ENCODE measurements around the gene BLOC1S3.
"Not testable (repeated sequence)": the region's sequence is repeated elsewhere in the genome, so short reads cannot be mapped to it uniquely, and the experiment has no call there.

Gene BLOC1S3

DNA sequence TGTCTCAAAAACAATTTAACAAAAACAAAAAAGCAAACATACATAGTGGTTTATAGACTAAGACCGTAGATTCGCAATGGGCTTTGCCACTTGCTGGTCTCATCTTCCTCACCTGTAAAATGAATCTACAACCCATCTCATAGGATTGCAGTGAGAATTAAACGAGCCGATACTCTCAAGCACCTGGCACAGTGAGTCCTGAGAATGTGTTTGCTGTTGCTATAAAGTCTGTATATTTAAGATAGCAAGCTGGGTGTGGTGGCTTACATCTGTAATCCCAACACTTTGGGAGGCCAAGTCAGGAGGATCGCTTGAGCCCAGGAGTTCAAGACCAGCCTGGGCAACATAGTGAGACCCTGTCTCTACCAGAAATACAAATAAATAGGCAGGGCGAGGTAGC, 44.1 kb downstream of the BLOC1S3 start:
- Histone ChIP-seq H3K9me3 (ENCODE audit: insufficient read depth, low read depth, low read length) (no peaks in the 10 kb centered on the region), H3K27ac (ENCODE audit: low read length) (no peak overlapping the region), H3K36me3 (ENCODE audit: insufficient read depth, low read depth, low read length) (no peaks in the 10 kb centered on the region), H3K9ac (ENCODE audit: low read depth, low read length) (no peak overlapping the region), H3K4me3 (ENCODE audit: low read length) (no peak overlapping the region), H3K27me3 (ENCODE audit: insufficient read depth, low read length) (peaks cover 37% of the 10 kb centered on the region), H3K4me1 (ENCODE audit: insufficient read depth, low read length) (peaks cover 3% of the 10 kb centered on the region; the same call in 1 of the 2 replicates)

GRCh38 chr19:45223879-45224278, 45.3 kb downstream of the BLOC1S3 start:
- Histone ChIP-seq H3K9ac (ENCODE audit: low read depth, low read length) (no peak overlapping the region), H3K27me3 (ENCODE audit: insufficient read depth, low read length) (peaks cover 26% of the 10 kb centered on the region), H3K36me3 (ENCODE audit: insufficient read depth, low read depth, low read length) (no peaks in the 10 kb centered on the region), H3K4me3 (ENCODE audit: low read length) (no peak overlapping the region), H3K27ac (ENCODE audit: low read length) (no peak overlapping the region), H3K4me1 (ENCODE audit: insufficient read depth, low read length) (no peaks in the 10 kb centered on the region), H3K9me3 (ENCODE audit: insufficient read depth, low read depth, low read length) (no peaks in the 10 kb centered on the region)

DNA sequence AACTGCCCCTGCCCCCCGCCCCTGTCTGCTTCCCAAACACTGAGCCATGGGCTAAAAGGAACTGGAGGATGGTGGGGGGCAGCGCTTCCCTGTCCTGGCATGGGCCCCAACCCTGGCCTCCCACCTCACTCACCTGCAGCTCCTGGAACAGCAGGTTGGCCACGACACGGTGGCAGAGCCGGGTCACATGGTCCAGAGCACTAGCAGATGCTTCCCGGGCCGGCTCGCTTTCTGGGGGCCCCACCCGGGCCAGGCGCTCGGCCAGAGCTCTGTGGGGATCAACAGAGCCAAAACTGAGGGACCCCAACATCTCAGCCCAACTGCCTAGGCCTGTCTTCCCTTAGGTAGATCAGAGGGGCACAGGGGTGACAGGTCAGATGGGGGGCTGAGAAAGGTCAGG, 46.1 kb downstream of the BLOC1S3 start:
- Histone ChIP-seq H3K27me3 (ENCODE audit: insufficient read depth, low read length) (peaks cover 18% of the 10 kb centered on the region; the same call in 1 of the 2 replicates), H3K9ac (ENCODE audit: low read depth, low read length) (no peak overlapping the region), H3K9me3 (ENCODE audit: insufficient read depth, low read depth, low read length) (no peaks in the 10 kb centered on the region), H3K4me3 (ENCODE audit: low read length) (no peak overlapping the region), H3K27ac (ENCODE audit: low read length) (no peak overlapping the region), H3K36me3 (ENCODE audit: insufficient read depth, low read depth, low read length) (no peaks in the 10 kb centered on the region), H3K4me1 (ENCODE audit: insufficient read depth, low read length) (no peaks in the 10 kb centered on the region)

GRCh38 chr19:45229056-45229455, 50.5 kb downstream of the BLOC1S3 start:
- not testable (repeated sequence) for H3K27ac ChIP-seq (ENCODE audit: low read length); H3K9me3 ChIP-seq (ENCODE audit: insufficient read depth, low read depth, low read length); H3K9ac ChIP-seq (ENCODE audit: low read depth, low read length); H3K4me1 ChIP-seq (ENCODE audit: insufficient read depth, low read length); H3K4me3 ChIP-seq (ENCODE audit: low read length); H3K36me3 ChIP-seq (ENCODE audit: insufficient read depth, low read depth, low read length)
- H3K27me3 ChIP-seq (ENCODE audit: insufficient read depth, low read length): peaks cover 35% of the 10 kb centered on the region
